GM12892 (cell line): ENCODE measurements around the gene PATJ.

Experiments
- POLR2A ChIP-seq: IDR thresholded peaks from 2 replicates; pipeline ENCODE4 v1.6.1; 2011; ENCODE audit warnings: low read depth, low read length, control low read depth
- POLR2AphosphoS5 ChIP-seq: IDR thresholded peaks from 2 replicates; pipeline ENCODE4 v1.6.1; 2011; ENCODE audit warnings: low read depth, low read length, control low read depth

DNA sequence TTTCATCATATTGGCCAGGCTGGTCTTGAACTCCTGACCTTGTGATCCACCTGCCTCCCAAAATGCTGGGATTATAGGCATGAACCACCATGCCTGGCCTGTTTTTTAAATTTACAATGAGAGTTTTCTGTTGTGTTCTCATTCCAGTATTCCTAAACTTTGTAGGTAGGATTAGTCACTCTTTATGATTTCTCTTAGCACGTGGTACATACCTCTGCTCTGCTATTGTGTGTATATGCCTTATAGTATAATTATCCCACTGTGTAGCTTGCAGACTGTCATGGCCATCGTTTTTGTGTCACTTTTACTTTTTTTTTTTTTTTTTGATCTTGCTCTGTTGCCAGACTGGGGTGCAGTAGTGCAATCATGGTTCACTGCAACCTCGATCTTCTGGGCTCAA is 14.5 kb downstream of the PATJ start:
- TF ChIP-seq POLR2A, result no peak
- TF ChIP-seq POLR2AphosphoS5, result no peak
